Fibroblast of lung (primary cell): Measurements from ENCODE around the gene NFATC4. TPM values are rescaled to one million over a fixed set of nuclear protein-coding genes. Genes with fewer than 3 reads are reported as not detected.
"Not testable (repeated sequence)": the region's sequence is repeated elsewhere in the genome, so short reads cannot be mapped to it uniquely, and the experiment has no call there.

Experiments used
- DNase-seq, 2 donors: peaks; one replicate each; pipeline versions ENCODE4 v3.0.0 to v3.0.0-alpha.2; 2010; ENCODE audit warnings: low read depth in 2 of 2
- H2AFZ ChIP-seq: 2 replicates; pipeline ENCODE4 v1.5.1; 2012; ENCODE audit warnings: low read length, control low read depth, inconsistent platforms
- H3K27ac ChIP-seq: 2 replicates; pipeline ENCODE4 v1.5.1; 2011; ENCODE audit warnings: low read length, control low read depth; ENCODE audit not compliant: insufficient read depth
- H3K27me3 ChIP-seq: 2 replicates; pipeline ENCODE4 v1.5.1; 2011; ENCODE audit warnings: mild to moderate bottlenecking, low read length; ENCODE audit not compliant: control insufficient read depth, insufficient read depth
- H3K36me3 ChIP-seq: 2 replicates; pipeline ENCODE4 v1.5.1; 2011; ENCODE audit warnings: low read length; ENCODE audit not compliant: control insufficient read depth, insufficient read depth
- H3K4me1 ChIP-seq: 2 replicates; pipeline ENCODE4 v1.5.1; 2011; ENCODE audit warnings: low read length; ENCODE audit not compliant: control insufficient read depth, insufficient read depth; ENCODE audit errors: extremely low read depth
- H3K4me2 ChIP-seq: 2 replicates; pipeline ENCODE4 v1.5.1; 2011; ENCODE audit warnings: low read length, control low read depth; ENCODE audit not compliant: insufficient read depth; ENCODE audit errors: extremely low read depth
- H3K4me3 ChIP-seq, 4 experiments: fragments of 200-600 bp in 1 of 4; sonication (generic) in 1 of 4; replicated peaks in 1 of 4; 2 replicates each; pipeline ENCODE4 v1.5.1; 2011 to 2016; ENCODE audit warnings: low read length in 4 of 4, low read depth in 3 of 4, mild to moderate bottlenecking in 3 of 4, control low read depth in 2 of 4, inconsistent platforms in 1 of 4, mixed read lengths in 1 of 4; ENCODE audit not compliant: insufficient read depth in 1 of 4; ENCODE audit errors: control extremely low read depth in 1 of 4
- H3K79me2 ChIP-seq: 2 replicates; pipeline ENCODE4 v1.5.1; 2012; ENCODE audit warnings: mild to moderate bottlenecking, low read length, inconsistent platforms; ENCODE audit not compliant: control insufficient read depth, insufficient read depth
- H3K9ac ChIP-seq: 2 replicates; pipeline ENCODE4 v1.5.1; 2011; ENCODE audit warnings: mild to moderate bottlenecking, low read length, control low read depth; ENCODE audit not compliant: insufficient read depth
- H3K9me3 ChIP-seq: 2 replicates; pipeline ENCODE4 v1.5.1; 2012; ENCODE audit warnings: low read depth, low read length; ENCODE audit not compliant: control insufficient read depth, insufficient read depth
- H4K20me1 ChIP-seq: 2 replicates; pipeline ENCODE4 v1.5.1; 2011; ENCODE audit warnings: low read length; ENCODE audit not compliant: control insufficient read depth, insufficient read depth; ENCODE audit errors: extremely low read depth
- CTCF ChIP-seq, 2 donors: IDR thresholded peaks in 1 of 2; conservative IDR thresholded peaks in 1 of 2; 1 replicate in 1 of 2; 2 replicates in 1 of 2; pipeline ENCODE4 v1.5.1; 2011 to 2012; ENCODE audit warnings: low read length in 2 of 2, control low read depth in 1 of 2, inconsistent platforms in 1 of 2, low read depth in 1 of 2, mild to moderate bottlenecking in 1 of 2
- EZH2 ChIP-seq: IDR thresholded peaks from 2 replicates; pipeline ENCODE4 v1.5.1; 2012; ENCODE audit warnings: low read length, control low read depth, mild to moderate bottlenecking; ENCODE audit errors: missing control alignments
- polyA plus RNA-seq, 2 donors: library from polyadenylated mRNA; depleted of rRNA in 1 of 2; stranded (reverse) in 1 of 2; unstranded in 1 of 2; fragments of >200 nt; gene quantifications; 2 replicates each; pipeline ENCODE4 v1.2.1, GENCODE V29; 2011 to 2012; ENCODE audit warnings: missing spikeins in 1 of 2
- total RNA-seq: library from RNA; depleted of rRNA; stranded (reverse); fragments of >200 nt; gene quantifications from 2 replicates; pipeline ENCODE4 v1.2.1, GENCODE V29; 2014

NFATC4 gene
- total and polyA plus RNA-seq, 2 donors (not counting 1 experiment from before 2014, with no cell fraction given), result 27.1 to 59.9 TPM

- no peaks in the 10 kb centered on the region for H4K20me1 ChIP-seq
- no peak overlapping the region for H3K4me3 ChIP-seq
- H3K4me1 ChIP-seq, result peaks cover 2% of the 10 kb centered on the region
- no peak for DNase-seq
- no peak overlapping the region for H3K9ac ChIP-seq
- no peak overlapping the region for H3K27ac ChIP-seq
- H3K79me2 ChIP-seq, result no peaks in the 10 kb centered on the region
- no peaks in the 10 kb centered on the region for H3K27me3 ChIP-seq
- H3K9me3 ChIP-seq, result no peaks in the 10 kb centered on the region
- no peak overlapping the region for H3K4me2 ChIP-seq
- H3K36me3 ChIP-seq, result no peaks in the 10 kb centered on the region
- no peak for TF ChIP-seq EZH2
- TF ChIP-seq CTCF (conservative IDR thresholded peaks at IDR 0.05 in 1 of 2, IDR thresholded peaks at IDR 0.05 in 1 of 2; ENCODE audit: low read depth in 1 of 2, low read length in 2 of 2), result no peak
- no peak overlapping the region for H2AFZ ChIP-seq
These were observed 16.2 kb downstream of the NFATC4 start for GRCh38 chr14:24384169-24384568.

- H3K9me3 ChIP-seq, result no peaks in the 10 kb centered on the region
- DNase-seq, result no peak
- H4K20me1 ChIP-seq, result no peaks in the 10 kb centered on the region
- H3K36me3 ChIP-seq, result no peaks in the 10 kb centered on the region
- no peak overlapping the region for H3K27ac ChIP-seq
- H3K4me2 ChIP-seq, result no peak overlapping the region
- TF ChIP-seq CTCF (conservative IDR thresholded peaks at IDR 0.05 in 1 of 2, IDR thresholded peaks at IDR 0.05 in 1 of 2; ENCODE audit: low read depth in 1 of 2, low read length in 2 of 2) (no peak), EZH2 (no peak)
- H3K9ac ChIP-seq, result no peak overlapping the region
- H3K27me3 ChIP-seq, result no peaks in the 10 kb centered on the region
- no peak overlapping the region for H2AFZ ChIP-seq
- H3K79me2 ChIP-seq, result no peaks in the 10 kb centered on the region
- no peak overlapping the region for H3K4me3 ChIP-seq
- peaks cover 7% of the 10 kb centered on the region for H3K4me1 ChIP-seq
These were observed 17.5 kb downstream of the NFATC4 start for GRCh38 chr14:24385524-24385923.

DNA sequence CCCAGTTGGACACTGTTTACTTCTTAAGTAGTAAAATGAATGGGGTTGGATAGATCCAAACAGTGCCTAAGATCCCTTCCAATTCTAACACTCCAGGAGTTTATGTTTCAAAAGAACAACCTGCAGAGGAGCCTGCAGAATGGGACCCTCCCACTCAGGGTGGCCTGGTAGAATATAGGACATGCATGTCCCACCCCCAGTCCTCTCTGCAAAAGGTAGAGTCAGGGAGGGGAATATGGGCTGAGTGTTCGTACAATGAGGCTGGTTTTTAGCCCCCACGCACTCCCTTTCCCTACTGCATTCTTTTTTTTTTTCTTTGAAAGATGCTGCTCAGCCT lies 19.0 kb downstream of the NFATC4 start:
- H2AFZ ChIP-seq, result no peak overlapping the region
- TF ChIP-seq EZH2, result no peak
- no peak for TF ChIP-seq CTCF (conservative IDR thresholded peaks at IDR 0.05 in 1 of 2, IDR thresholded peaks at IDR 0.05 in 1 of 2; ENCODE audit: low read depth in 1 of 2, low read length in 2 of 2)
- DNase-seq, result no peak
- no peak overlapping the region for H3K4me3 ChIP-seq
- no peaks in the 10 kb centered on the region for H3K27me3 ChIP-seq
- H3K27ac ChIP-seq, result no peak overlapping the region
- H3K4me2 ChIP-seq, result no peak overlapping the region
- H3K4me1 ChIP-seq, result peaks cover 7% of the 10 kb centered on the region
- no peaks in the 10 kb centered on the region for H4K20me1 ChIP-seq
- H3K36me3 ChIP-seq, result no peaks in the 10 kb centered on the region
- H3K9ac ChIP-seq, result no peak overlapping the region
- no peaks in the 10 kb centered on the region for H3K9me3 ChIP-seq
- H3K79me2 ChIP-seq, result no peaks in the 10 kb centered on the region

DNA sequence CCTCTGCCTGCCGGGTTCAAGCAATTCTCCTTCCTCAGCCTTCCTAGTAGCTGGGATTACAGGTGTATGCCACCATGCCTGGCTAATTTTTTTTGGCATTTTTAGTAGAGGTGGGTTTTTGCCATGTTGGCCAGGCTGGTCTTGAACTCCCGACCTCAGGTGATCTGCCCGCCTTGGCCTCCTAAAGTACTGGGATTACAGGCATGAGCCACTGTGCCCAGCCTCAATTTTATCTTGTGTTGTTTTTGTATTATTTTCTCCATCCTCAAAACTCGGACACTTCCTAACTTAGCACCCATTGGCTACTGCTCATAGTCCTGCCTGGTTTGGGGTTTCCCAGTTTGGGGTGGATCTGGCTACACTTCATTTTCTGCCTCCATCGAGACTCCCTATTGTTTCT lies 19.6 kb downstream of the NFATC4 start:
- not testable (repeated sequence) for H3K27ac ChIP-seq, H3K4me3 ChIP-seq, H3K4me2 ChIP-seq, H3K36me3 ChIP-seq, H3K4me1 ChIP-seq, H3K9ac ChIP-seq, H2AFZ ChIP-seq, H3K79me2 ChIP-seq, H4K20me1 ChIP-seq, H3K9me3 ChIP-seq, DNase-seq, H3K27me3 ChIP-seq
